Measurements from ENCODE around the gene BTNL9.
"Not testable (repeated sequence)": the region's sequence is repeated elsewhere in the genome, so short reads cannot be mapped to it uniquely, and the experiment has no call there.

Gene BTNL9

GRCh38 chr5:181064987-181065386 is 24.9 kb downstream of the BTNL9 start:
- Mint-ChIP-seq H3K4me3 (no peak overlapping the region), H3K36me3 (ENCODE audit: low read depth) (no peaks in the 10 kb centered on the region), H3K9me3 (no peaks in the 10 kb centered on the region), H3K27ac (no peak overlapping the region), H3K27me3 (peaks cover 79% of the 10 kb centered on the region), H3K4me1 (ENCODE audit: low read depth) (no peaks in the 10 kb centered on the region)

- Mint-ChIP-seq H3K4me1 (ENCODE audit: low read depth) (no peaks in the 10 kb centered on the region), H3K36me3 (ENCODE audit: low read depth) (no peaks in the 10 kb centered on the region), H3K4me3 (no peak overlapping the region), H3K27ac (no peak overlapping the region), H3K27me3 (peaks cover 58% of the 10 kb centered on the region), H3K9me3 (no peaks in the 10 kb centered on the region)
Observed at GRCh38 chr5:181069767-181070491, 29.9 kb downstream of the BTNL9 start.

- no peaks in the 10 kb centered on the region for H3K9me3 Mint-ChIP-seq
- H3K27ac Mint-ChIP-seq = no peak overlapping the region
- H3K4me1 Mint-ChIP-seq (ENCODE audit: low read depth) = no peaks in the 10 kb centered on the region
- no peak overlapping the region for H3K4me3 Mint-ChIP-seq
- no peaks in the 10 kb centered on the region for H3K36me3 Mint-ChIP-seq (ENCODE audit: low read depth)
- peaks cover 60% of the 10 kb centered on the region for H3K27me3 Mint-ChIP-seq
Observed at GRCh38 chr5:181070523-181070922, 30.5 kb downstream of the BTNL9 start.

DNA sequence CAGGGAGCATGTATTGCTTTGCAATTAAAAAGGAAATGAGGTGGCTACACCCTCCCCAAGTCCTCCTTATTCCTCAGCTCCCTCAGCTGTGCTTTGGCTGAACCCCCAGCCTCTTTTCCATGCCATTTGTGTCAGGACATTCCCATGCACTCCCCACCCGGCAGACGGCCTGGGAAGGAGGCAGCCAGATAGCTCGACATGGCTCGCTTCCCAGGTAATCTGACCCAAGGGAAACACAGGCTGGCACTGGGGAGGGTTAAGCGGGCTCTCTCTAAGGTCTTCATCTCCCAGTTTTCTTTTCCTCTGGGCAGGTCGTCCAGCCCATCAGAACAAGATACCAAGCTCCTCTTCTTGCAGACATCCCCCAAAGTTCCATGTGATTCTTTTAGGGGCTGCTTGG is 31.2 kb downstream of the BTNL9 start:
- Mint-ChIP-seq H3K4me3 (no peak overlapping the region), H3K27ac (no peak overlapping the region), H3K36me3 (ENCODE audit: low read depth) (no peaks in the 10 kb centered on the region), H3K27me3 (peaks cover 54% of the 10 kb centered on the region), H3K4me1 (ENCODE audit: low read depth) (no peaks in the 10 kb centered on the region), H3K9me3 (no peaks in the 10 kb centered on the region)

DNA sequence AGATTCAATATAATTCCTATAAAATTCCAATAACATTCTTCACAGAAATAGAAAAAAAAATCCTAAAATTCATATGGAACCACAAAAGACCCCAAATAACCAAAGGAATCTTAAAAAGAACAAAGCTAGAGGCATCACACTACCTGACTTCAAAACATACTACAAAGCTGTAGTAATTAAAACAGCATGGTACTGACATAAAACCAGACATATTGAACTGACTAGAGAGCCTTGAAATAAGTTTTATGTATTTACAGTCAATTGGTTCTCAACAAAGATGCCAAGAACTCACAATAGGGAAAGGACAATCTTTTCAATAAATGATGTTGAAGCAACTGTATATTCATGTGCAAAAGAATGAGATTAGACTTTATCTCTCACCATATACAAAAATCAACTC is 36.9 kb downstream of the BTNL9 start:
- no peak overlapping the region for H3K27ac Mint-ChIP-seq
- peaks cover 39% of the 10 kb centered on the region for H3K27me3 Mint-ChIP-seq
- no peaks in the 10 kb centered on the region for H3K9me3 Mint-ChIP-seq
- no peaks in the 10 kb centered on the region for H3K36me3 Mint-ChIP-seq (ENCODE audit: low read depth)
- no peaks in the 10 kb centered on the region for H3K4me1 Mint-ChIP-seq (ENCODE audit: low read depth)
- no peak overlapping the region for H3K4me3 Mint-ChIP-seq

DNA sequence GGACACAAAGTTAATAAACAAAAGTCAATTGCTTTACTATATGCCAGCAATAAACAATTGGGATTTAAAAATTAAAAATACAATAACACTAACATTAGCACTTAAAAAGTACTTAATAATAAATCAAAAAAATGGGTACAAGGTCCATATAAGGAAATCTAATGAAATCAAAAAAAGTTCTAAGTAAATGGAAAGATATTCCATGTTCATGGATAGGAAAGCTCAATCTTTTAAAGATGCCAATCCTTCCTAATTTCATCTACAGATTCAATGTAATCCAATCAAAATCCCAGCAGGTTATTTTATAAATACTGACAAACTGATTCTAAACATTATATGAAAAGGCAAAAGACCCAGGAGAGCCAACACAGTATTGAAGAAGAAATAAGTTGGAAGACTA is 41.9 kb downstream of the BTNL9 start:
- Mint-ChIP-seq H3K9me3 (no peaks in the 10 kb centered on the region), H3K27ac (no peak overlapping the region), H3K27me3 (peaks cover 63% of the 10 kb centered on the region), H3K36me3 (ENCODE audit: low read depth) (no peaks in the 10 kb centered on the region), H3K4me1 (ENCODE audit: low read depth) (no peaks in the 10 kb centered on the region), H3K4me3 (no peak overlapping the region)

GRCh38 chr5:181084621-181085195 is 44.6 kb downstream of the BTNL9 start:
- Mint-ChIP-seq H3K36me3 (ENCODE audit: low read depth) (no peaks in the 10 kb centered on the region), H3K9me3 (no peaks in the 10 kb centered on the region), H3K4me3 (no peak overlapping the region), H3K27me3 (peaks cover 58% of the 10 kb centered on the region), H3K4me1 (ENCODE audit: low read depth) (no peaks in the 10 kb centered on the region), H3K27ac (no peak overlapping the region)

GRCh38 chr5:181086026-181086883 is 46.2 kb downstream of the BTNL9 start:
- no peaks in the 10 kb centered on the region for H3K4me1 Mint-ChIP-seq (ENCODE audit: low read depth)
- no peak overlapping the region for H3K4me3 Mint-ChIP-seq
- peaks cover 51% of the 10 kb centered on the region for H3K27me3 Mint-ChIP-seq
- no peaks in the 10 kb centered on the region for H3K36me3 Mint-ChIP-seq (ENCODE audit: low read depth)
- H3K9me3 Mint-ChIP-seq = no peaks in the 10 kb centered on the region
- H3K27ac Mint-ChIP-seq = no peak overlapping the region

- H3K4me3 Mint-ChIP-seq = no peak overlapping the region
- no peak overlapping the region for H3K27ac Mint-ChIP-seq
- H3K27me3 Mint-ChIP-seq = peaks cover 48% of the 10 kb centered on the region
Observed at GRCh38 chr5:181086884-181087205, 46.8 kb downstream of the BTNL9 start.

DNA sequence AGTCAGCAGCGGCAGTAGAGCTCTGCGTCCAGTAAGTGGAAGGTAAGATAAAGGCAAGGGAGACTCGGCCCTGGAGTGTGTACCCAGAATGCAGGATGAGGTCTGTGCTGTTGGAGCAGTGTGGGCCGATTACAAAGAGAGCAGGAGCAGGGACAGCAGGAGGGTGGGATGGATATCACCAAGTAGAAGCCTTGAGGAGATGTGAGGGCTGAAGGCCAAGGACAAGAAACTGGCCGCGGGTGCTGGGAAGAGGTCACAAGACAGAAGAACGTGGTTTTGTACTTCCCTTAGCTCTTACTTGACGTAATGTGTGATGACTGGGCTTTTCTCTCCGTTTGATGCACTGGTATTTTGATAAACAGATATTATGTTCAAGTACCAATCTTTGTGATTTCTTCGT is 47.2 kb downstream of the BTNL9 start:
- peaks cover 45% of the 10 kb centered on the region for H3K27me3 Mint-ChIP-seq
- peak overlapping the region; percentile 7 for H3K27ac Mint-ChIP-seq
- H3K9me3 Mint-ChIP-seq = no peaks in the 10 kb centered on the region

More at GRCh38 chr5:181086884-181087205, 46.8 kb downstream of the BTNL9 start:
- Mint-ChIP-seq H3K36me3 (ENCODE audit: low read depth) (no peaks in the 10 kb centered on the region), H3K9me3 (no peaks in the 10 kb centered on the region), H3K4me1 (ENCODE audit: low read depth) (no peaks in the 10 kb centered on the region)

DNA sequence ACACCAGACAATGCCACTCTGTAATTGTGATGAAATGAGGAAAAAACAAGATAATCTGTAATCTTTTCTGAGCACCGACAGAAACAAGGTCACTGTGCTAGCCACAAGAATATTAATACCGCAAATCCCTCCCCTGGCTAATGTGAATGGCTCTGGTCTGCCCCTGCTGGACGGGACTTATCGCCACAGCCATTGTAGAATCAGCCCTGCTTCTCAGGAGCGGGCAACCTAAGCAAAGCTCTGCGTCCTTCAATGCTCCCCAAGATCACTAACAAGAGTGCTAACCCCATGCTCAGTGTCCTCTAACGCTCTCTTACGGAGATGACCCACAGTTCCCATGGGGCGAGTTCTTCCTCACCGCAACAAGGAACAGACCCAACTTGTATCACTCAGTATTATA is 48.2 kb downstream of the BTNL9 start:
- Mint-ChIP-seq H3K27ac (no peak overlapping the region), H3K36me3 (ENCODE audit: low read depth) (no peaks in the 10 kb centered on the region), H3K9me3 (no peaks in the 10 kb centered on the region), H3K4me1 (ENCODE audit: low read depth) (no peaks in the 10 kb centered on the region), H3K4me3 (no peak overlapping the region), H3K27me3 (peaks cover 40% of the 10 kb centered on the region)

More for the DNA sequence above, 47.2 kb downstream of the BTNL9 start:
- Mint-ChIP-seq H3K36me3 (ENCODE audit: low read depth) (no peaks in the 10 kb centered on the region), H3K4me1 (ENCODE audit: low read depth) (no peaks in the 10 kb centered on the region), H3K4me3 (no peak overlapping the region)

DNA sequence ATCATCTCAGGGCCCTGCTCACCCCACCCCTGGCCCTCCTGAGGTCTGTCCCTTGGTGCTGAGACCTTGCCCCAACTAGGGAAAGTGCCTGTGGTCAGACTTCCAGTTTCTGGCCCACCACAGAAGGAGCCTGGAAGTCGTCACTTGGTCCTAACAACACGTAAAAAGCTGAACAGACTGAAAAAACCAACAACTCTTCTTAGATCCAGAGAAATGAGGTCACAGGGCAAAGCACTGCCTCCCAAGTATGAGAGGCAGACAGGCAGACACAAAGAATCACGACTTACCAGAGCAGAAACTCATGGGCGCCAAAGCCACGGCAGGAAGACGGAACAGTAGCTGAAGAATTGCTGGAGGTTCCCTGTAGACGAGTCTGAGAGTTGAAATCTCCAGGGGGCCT is 52.4 kb downstream of the BTNL9 start:
- Mint-ChIP-seq H3K36me3 (ENCODE audit: low read depth) (no peaks in the 10 kb centered on the region), H3K4me3 (no peak overlapping the region), H3K27me3 (peaks cover 18% of the 10 kb centered on the region), H3K9me3 (no peaks in the 10 kb centered on the region), H3K4me1 (ENCODE audit: low read depth) (no peaks in the 10 kb centered on the region), H3K27ac (no peak overlapping the region)

DNA sequence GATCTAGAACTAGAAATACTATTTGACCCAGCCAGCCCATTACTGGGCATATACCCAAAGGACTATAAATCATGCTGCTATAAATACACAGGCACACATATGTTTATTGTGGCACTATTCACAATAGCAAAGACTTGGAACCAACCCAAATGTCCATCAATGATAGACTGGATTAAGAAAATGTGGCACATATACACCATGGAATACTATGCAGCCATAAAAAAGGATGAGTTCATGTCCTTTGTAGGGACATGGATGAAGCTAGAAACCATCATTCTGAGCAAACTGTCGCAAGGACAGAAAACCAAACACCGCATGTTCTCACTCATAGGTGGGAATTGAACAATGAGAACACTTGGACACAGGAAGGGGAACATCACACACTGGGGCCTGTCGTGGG is 55.1 kb downstream of the BTNL9 start:
- H3K36me3 Mint-ChIP-seq (ENCODE audit: low read depth); H3K9me3 Mint-ChIP-seq; H3K4me1 Mint-ChIP-seq (ENCODE audit: low read depth); H3K27ac Mint-ChIP-seq; H3K4me3 Mint-ChIP-seq: not testable (repeated sequence)
- H3K27me3 Mint-ChIP-seq = peaks cover 28% of the 10 kb centered on the region

DNA sequence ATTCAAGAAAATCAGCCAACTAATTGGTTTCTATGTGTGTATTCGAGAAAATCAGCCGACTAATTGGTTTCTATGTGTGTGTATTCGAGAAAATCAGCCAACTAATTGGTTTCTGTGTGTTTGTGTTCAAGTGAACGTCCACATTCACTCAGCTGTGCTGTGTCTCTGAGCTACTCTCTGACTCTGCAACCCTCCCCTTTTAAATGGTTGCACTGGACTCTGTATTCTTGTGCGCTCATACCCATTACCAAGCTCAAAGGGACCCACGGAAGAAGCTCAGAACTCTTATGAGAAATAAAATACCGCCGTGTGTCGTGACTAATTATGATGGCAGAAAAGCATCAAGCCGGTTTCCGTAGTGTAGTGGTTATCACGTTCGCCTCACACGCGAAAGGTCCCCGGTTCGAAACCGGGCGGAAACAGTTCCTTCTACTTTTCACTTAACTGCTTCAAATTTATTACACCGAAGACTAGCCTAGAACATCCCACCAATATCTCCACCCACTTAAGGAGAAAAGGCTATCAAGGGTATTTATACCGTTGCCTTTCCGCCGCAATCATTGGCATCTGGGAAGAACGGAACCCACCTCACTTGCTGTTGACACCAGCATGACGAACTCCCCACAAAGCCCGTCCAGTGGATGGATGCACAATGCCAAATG is 56.8 kb downstream of the BTNL9 start:
- H3K4me3 Mint-ChIP-seq; H3K27ac Mint-ChIP-seq; H3K36me3 Mint-ChIP-seq (ENCODE audit: low read depth); H3K9me3 Mint-ChIP-seq: not testable (repeated sequence)
- peaks cover 10% of the 10 kb centered on the region for H3K4me1 Mint-ChIP-seq (ENCODE audit: low read depth)
- peaks cover 30% of the 10 kb centered on the region for H3K27me3 Mint-ChIP-seq

DNA sequence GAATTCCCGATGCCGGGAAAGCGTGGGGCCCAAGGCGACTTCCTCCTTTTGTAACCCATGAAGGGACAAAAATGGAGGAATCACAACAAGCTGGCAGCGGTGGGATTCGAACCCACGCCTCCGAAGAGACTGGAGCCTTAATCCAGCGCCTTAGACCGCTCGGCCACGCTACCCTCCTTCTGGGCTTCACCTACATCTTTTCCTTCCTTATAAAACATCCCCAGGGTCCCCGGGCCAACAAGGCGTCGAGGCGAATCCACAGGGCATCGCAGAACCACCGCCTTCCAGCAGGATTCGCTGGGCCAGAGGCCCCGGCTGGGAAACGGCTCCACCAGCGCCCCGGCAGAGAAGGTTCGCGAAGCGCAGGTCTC is 57.3 kb downstream of the BTNL9 start:
- not testable (repeated sequence) for H3K36me3 Mint-ChIP-seq (ENCODE audit: low read depth); H3K9me3 Mint-ChIP-seq; H3K4me3 Mint-ChIP-seq; H3K27ac Mint-ChIP-seq
- H3K4me1 Mint-ChIP-seq (ENCODE audit: low read depth) = peaks cover 10% of the 10 kb centered on the region
- H3K27me3 Mint-ChIP-seq = peaks cover 30% of the 10 kb centered on the region

Data from stimulated activated naive CD8-positive, alpha-beta T cell treated with anti-CD3 and anti-CD28 coated beads, Interleukin-15, Interleukin-2, amounts not matched to agents 100 ng/mL and 50 ng/mL, for 24 hours (primary cell).